Ishikawa (cell line): Measurements from ENCODE around the gene ATP7A.

Source experiments
- CEBPB ChIP-seq: IDR thresholded peaks from 2 replicates; pipeline ENCODE4 v1.6.1; 2012
- CREB1 ChIP-seq: IDR thresholded peaks from 2 replicates; pipeline ENCODE4 v1.6.1; 2012; ENCODE audit warnings: low read depth
- EGR1 ChIP-seq: IDR thresholded peaks from 2 replicates; pipeline ENCODE4 v1.6.1; 2012
- EP300 ChIP-seq: IDR thresholded peaks from 2 replicates; pipeline ENCODE4 v1.6.1; 2012; ENCODE audit warnings: borderline replicate concordance
- FOXM1 ChIP-seq: IDR thresholded peaks from 2 replicates; pipeline ENCODE4 v1.6.1; 2012; ENCODE audit warnings: low read depth, borderline replicate concordance
- NFIC ChIP-seq: IDR thresholded peaks from 2 replicates; pipeline ENCODE4 v1.6.1; 2012
- RAD21 ChIP-seq: IDR thresholded peaks from 2 replicates; pipeline ENCODE4 v1.6.1; 2012; ENCODE audit warnings: low read depth
- TAF1 ChIP-seq: IDR thresholded peaks from 2 replicates; pipeline ENCODE4 v1.6.1; 2012; ENCODE audit warnings: low read depth, mild to moderate bottlenecking
- TCF12 ChIP-seq: IDR thresholded peaks from 2 replicates; pipeline ENCODE4 v1.6.1; 2012; ENCODE audit warnings: low read depth
- TEAD4 ChIP-seq: IDR thresholded peaks from 2 replicates; pipeline ENCODE4 v1.6.1; 2012
- YY1 ChIP-seq: IDR thresholded peaks from 2 replicates; pipeline ENCODE4 v1.6.1; 2012; ENCODE audit warnings: low read depth
- ZBTB7A ChIP-seq: IDR thresholded peaks from 2 replicates; pipeline ENCODE4 v1.6.1; 2012; ENCODE audit warnings: low read depth
- TF ChIP-seq, protein P1 (sequence below): IDR thresholded peaks from 2 replicates; pipeline ENCODE4 v1.6.1; 2012
- TF ChIP-seq, protein P2 (sequence below): IDR thresholded peaks from 2 replicates; pipeline ENCODE4 v1.6.1; 2012
- TF ChIP-seq, protein P3 (sequence below): IDR thresholded peaks from 2 replicates; pipeline ENCODE4 v1.6.1; 2012; ENCODE audit warnings: low read depth, mild to moderate bottlenecking

ATP7A gene

DNA sequence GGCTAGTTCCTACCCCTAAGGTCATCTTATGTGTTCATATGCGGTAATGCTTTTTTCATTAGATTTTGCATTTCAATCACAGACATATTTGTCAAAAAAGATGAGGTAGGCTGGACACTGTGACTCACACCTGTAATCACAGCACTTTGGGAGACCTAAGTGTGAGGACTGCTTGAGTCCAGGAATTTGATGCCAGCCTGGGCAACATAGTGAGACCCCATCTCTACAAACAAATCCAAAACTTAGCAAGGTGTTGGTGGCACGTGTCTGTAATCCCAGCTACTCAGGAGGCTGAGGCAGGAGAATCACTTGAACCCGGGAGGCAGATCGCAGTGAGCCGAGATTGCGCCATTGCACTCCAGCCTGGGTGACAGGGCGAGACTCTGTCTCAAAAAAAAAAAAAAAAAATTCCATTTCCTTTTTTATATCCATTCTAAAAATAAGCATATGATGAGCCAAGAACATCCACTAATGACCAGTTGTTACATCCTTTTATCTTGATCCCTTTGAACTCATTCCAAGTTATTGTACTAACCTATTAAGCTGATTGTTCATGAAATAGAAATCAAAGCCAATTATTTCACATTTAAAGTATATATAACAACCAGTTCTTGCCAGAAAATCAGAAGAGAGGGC is 35.5 kb downstream of the ATP7A start:
- TF ChIP-seq, protein P1, sequence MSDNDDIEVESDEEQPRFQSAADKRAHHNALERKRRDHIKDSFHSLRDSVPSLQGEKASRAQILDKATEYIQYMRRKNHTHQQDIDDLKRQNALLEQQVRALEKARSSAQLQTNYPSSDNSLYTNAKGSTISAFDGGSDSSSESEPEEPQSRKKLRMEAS: no peak
- TF ChIP-seq, protein P2, sequence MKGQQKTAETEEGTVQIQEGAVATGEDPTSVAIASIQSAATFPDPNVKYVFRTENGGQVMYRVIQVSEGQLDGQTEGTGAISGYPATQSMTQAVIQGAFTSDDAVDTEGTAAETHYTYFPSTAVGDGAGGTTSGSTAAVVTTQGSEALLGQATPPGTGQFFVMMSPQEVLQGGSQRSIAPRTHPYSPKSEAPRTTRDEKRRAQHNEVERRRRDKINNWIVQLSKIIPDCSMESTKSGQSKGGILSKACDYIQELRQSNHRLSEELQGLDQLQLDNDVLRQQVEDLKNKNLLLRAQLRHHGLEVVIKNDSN: no peak
- TF ChIP-seq EGR1 (no peak), TEAD4 (no peak), FOXM1 (no peak), EP300 (no peak), TAF1 (no peak), ZBTB7A (no peak), YY1 (no peak), NFIC (no peak), RAD21 (no peak), CREB1 (no peak), CEBPB (no peak), TCF12 (no peak)
- TF ChIP-seq, protein P3, sequence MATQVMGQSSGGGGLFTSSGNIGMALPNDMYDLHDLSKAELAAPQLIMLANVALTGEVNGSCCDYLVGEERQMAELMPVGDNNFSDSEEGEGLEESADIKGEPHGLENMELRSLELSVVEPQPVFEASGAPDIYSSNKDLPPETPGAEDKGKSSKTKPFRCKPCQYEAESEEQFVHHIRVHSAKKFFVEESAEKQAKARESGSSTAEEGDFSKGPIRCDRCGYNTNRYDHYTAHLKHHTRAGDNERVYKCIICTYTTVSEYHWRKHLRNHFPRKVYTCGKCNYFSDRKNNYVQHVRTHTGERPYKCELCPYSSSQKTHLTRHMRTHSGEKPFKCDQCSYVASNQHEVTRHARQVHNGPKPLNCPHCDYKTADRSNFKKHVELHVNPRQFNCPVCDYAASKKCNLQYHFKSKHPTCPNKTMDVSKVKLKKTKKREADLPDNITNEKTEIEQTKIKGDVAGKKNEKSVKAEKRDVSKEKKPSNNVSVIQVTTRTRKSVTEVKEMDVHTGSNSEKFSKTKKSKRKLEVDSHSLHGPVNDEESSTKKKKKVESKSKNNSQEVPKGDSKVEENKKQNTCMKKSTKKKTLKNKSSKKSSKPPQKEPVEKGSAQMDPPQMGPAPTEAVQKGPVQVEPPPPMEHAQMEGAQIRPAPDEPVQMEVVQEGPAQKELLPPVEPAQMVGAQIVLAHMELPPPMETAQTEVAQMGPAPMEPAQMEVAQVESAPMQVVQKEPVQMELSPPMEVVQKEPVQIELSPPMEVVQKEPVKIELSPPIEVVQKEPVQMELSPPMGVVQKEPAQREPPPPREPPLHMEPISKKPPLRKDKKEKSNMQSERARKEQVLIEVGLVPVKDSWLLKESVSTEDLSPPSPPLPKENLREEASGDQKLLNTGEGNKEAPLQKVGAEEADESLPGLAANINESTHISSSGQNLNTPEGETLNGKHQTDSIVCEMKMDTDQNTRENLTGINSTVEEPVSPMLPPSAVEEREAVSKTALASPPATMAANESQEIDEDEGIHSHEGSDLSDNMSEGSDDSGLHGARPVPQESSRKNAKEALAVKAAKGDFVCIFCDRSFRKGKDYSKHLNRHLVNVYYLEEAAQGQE: no peak

DNA sequence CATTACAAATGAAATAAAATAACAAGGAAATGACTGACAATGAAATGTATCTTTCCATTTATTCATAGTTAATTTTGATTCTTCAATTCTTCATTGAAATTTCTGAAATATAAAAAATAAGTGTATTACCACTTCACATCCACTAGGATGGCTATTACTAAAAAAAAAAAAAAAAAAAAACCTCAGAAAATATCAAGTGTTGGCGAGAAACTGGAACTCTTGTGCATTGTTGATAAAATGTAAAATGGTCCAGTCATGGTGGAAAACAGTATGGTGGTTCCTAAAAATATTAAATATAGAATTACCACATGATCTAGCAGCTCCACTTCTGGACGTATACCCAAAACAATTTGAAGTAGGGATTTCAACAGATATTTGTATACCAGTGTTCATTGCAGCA is 36.1 kb downstream of the ATP7A start:
- TF ChIP-seq, protein P1: no peak
- TF ChIP-seq FOXM1: no peak
- no peak for TF ChIP-seq RAD21
- no peak for TF ChIP-seq CEBPB
- TF ChIP-seq NFIC: no peak
- TF ChIP-seq CREB1: no peak
- TF ChIP-seq, protein P3: no peak
- TF ChIP-seq EP300: no peak
- no peak for TF ChIP-seq ZBTB7A
- TF ChIP-seq YY1: no peak
- no peak for TF ChIP-seq EGR1
- no peak for TF ChIP-seq TEAD4
- TF ChIP-seq TCF12: no peak
- TF ChIP-seq TAF1: no peak
- TF ChIP-seq, protein P2: no peak

DNA sequence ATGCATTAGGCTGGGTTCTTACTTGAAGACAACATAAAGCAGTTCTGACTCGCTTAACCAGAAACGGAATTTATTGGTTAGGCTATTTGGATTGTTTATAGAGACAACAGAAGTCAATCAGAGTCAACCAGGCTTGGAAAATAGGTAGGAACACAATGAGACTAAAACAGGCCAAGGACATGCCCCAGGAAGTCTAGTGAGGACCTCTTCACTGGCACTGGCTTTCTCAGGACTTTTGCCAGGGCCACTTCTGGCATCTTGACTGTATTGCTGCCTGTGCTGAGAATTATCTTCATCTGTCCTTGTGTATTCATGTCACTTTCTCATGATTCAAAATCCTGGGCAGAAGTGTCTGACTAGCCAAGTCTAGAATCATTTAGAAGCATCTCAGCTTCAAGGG is 39.3 kb downstream of the ATP7A start:
- TF ChIP-seq TEAD4: no peak
- TF ChIP-seq, protein P2: no peak
- TF ChIP-seq, protein P1: no peak
- TF ChIP-seq, protein P3: no peak
- TF ChIP-seq TAF1: no peak
- no peak for TF ChIP-seq EGR1
- TF ChIP-seq FOXM1: no peak
- no peak for TF ChIP-seq CEBPB

DNA sequence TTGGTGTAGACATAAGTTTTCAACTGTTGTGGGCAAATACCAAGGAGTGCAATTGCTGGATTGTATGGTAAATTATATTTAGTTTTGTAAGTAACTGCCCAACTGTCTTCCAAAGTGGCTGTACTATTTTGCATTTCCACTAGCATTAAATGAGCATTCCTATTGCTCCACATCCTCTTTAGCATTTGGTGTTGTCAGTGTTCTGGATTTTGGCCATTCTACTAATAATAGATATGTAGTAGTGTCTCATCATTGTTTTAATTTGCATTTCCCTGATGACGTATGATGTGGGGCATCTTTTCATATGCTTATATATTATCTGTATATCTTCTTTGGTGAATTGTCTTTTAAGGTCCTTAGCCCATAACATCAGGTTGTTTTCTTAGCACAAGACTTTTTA is 41.7 kb downstream of the ATP7A start:
- TF ChIP-seq TAF1: no peak
- no peak for TF ChIP-seq FOXM1
- no peak for TF ChIP-seq TEAD4
- TF ChIP-seq YY1: no peak
- TF ChIP-seq, protein P3: no peak
- no peak for TF ChIP-seq NFIC
- TF ChIP-seq TCF12: no peak
- no peak for TF ChIP-seq RAD21
- no peak for TF ChIP-seq EP300
- no peak for TF ChIP-seq CEBPB
- no peak for TF ChIP-seq CREB1
- TF ChIP-seq, protein P1: no peak
- no peak for TF ChIP-seq EGR1
- TF ChIP-seq, protein P2: no peak
- TF ChIP-seq ZBTB7A: no peak
